Natural killer cell (primary cell): Measurements from ENCODE around the gene DNMT3B. TPM values are rescaled to one million over a fixed set of nuclear protein-coding genes. Genes with fewer than 3 reads are reported as not detected.

Experiments used
- ATAC-seq, 3 donors: fragments of 150-1000 bp in 2 of 3; fragments of 200-7000 bp in 1 of 3; cut with Tn5 transposase; 1 replicate in 1 of 3; 2 replicates in 2 of 3; pipeline ENCODE4 v1.10.0; 2021; ENCODE audit warnings: mild to moderate bottlenecking in 2 of 3, moderate library complexity in 2 of 3
- DNase-seq, 2 donors: peaks; one replicate each; pipeline versions ENCODE4 v3.0.0 to v3.0.0-alpha.2; 2013 to 2021; ENCODE audit warnings: mixed read lengths in 1 of 2
- H3K27ac ChIP-seq: one replicate; pipeline ENCODE4 v1.5.1; 2013; ENCODE audit warnings: mild to moderate bottlenecking, low read length
- H3K27me3 ChIP-seq: one replicate; pipeline ENCODE4 v1.6.1; 2013; ENCODE audit warnings: low read length; ENCODE audit not compliant: control insufficient read depth, insufficient read depth
- H3K36me3 ChIP-seq: one replicate; pipeline ENCODE4 v1.6.1; 2013; ENCODE audit warnings: low read length; ENCODE audit not compliant: control insufficient read depth, insufficient read depth
- H3K4me1 ChIP-seq: one replicate; pipeline ENCODE4 v1.6.1; 2013; ENCODE audit warnings: low read length; ENCODE audit not compliant: control insufficient read depth, insufficient read depth
- H3K4me3 ChIP-seq: one replicate; pipeline ENCODE4 v1.5.1; 2013; ENCODE audit warnings: low read length
- H3K9me3 ChIP-seq: one replicate; pipeline ENCODE4 v1.6.1; 2013; ENCODE audit warnings: low read length; ENCODE audit not compliant: control insufficient read depth, insufficient read depth
- H3K27ac Mint-ChIP-seq, 2 donors: one replicate each; pipeline ENCODE4 v1.8.0; 2022; ENCODE audit warnings: mild to moderate bottlenecking in 2 of 2, mixed read lengths in 2 of 2, moderate library complexity in 1 of 2
- H3K27me3 Mint-ChIP-seq, 2 donors: one replicate each; pipeline ENCODE4 v1.8.0; 2022; ENCODE audit warnings: low read depth in 2 of 2, mixed read lengths in 2 of 2
- H3K36me3 Mint-ChIP-seq: one replicate; pipeline ENCODE4 v1.8.0; 2022; ENCODE audit warnings: mixed read lengths
- H3K4me1 Mint-ChIP-seq, 2 donors: one replicate each; pipeline ENCODE4 v1.8.0; 2022; ENCODE audit warnings: mixed read lengths in 2 of 2
- H3K4me3 Mint-ChIP-seq: one replicate; pipeline ENCODE4 v1.8.0; 2022; ENCODE audit warnings: mild to moderate bottlenecking, moderate library complexity, mixed read lengths
- H3K9me3 Mint-ChIP-seq, 2 donors: one replicate each; pipeline ENCODE4 v1.8.0; 2022; ENCODE audit warnings: mixed read lengths in 2 of 2
- CTCF ChIP-seq: fragments of 200-600 bp; IDR thresholded peaks from one replicate; pipeline ENCODE4 v1.8.0; 2022; ENCODE audit warnings: antibody characterized with exemption
- WGBS: methylation state at CpG from one replicate; pipeline ENCODE4 v1.1.7; 2013; ENCODE audit warnings: missing lambda C conversion rate; ENCODE audit not compliant: insufficient coverage; 5-methylcytosine and 5-hydroxymethylcytosine counted together
- intact Hi-C: fragments of 100-400 bp; cut with micrococcal nuclease; formaldehyde crosslinking; loops from one replicate; pipeline ENCODE4 v1.14.2; 2022
- total RNA-seq, 4 donors: library from RNA; stranded (reverse); fragments of 120-200 nt in 1 of 4; gene quantifications; one replicate each; pipeline versions ENCODE4 v1.2.3 to v1.2.4, GENCODE V29; 2013 to 2022

DNMT3B gene
- total RNA-seq, 3 donors from 2014 or later (not counting 1 experiment from before 2014, with no cell fraction given), result 0.42 to 0.68 (median 0.43) TPM

GRCh38 chr20:32742322-32743236 is 19.6 kb upstream of the DNMT3B start:
- intact Hi-C loops, result loop anchor here (2.0 to 5.0 kb wide), 2 partner anchors 20 to 35 kb away; partner anchors contain the start of gene DNMT3B
- Histone ChIP-seq H3K27ac (peak overlapping the region; percentile 90), H3K9me3 (no peaks in the 10 kb centered on the region), H3K4me1 (peaks cover 35% of the 10 kb centered on the region), H3K27me3 (no peaks in the 10 kb centered on the region), H3K4me3 (peak overlapping the region; percentile 86), H3K36me3 (no peaks in the 10 kb centered on the region)
- Mint-ChIP-seq H3K4me3 (peak overlapping the region; percentile 98), H3K36me3 (no peaks in the 10 kb centered on the region), H3K27me3 (no peaks in the 10 kb centered on the region), H3K4me1 (peaks cover 29 to 43% of the 10 kb centered on the region in 2 donors), H3K9me3 (no peaks in the 10 kb centered on the region), H3K27ac (peak overlapping the region; percentile 94 to 99)
- 3% methylated on average over 24 of the region's 25 CpGs for WGBS
- DNase-seq, result peak in 1 of 2 donors; percentile 46
- ATAC-seq, result peak in 2 of 3 donors; percentile 12 to 14
- no peak for TF ChIP-seq CTCF

GRCh38 chr20:32743237-32744112 is 18.7 kb upstream of the DNMT3B start, which contains the start of gene COMMD7:
Gene COMMD7 (minus strand): TSS chr20:32743467. CDS start chr20:32743391, 76 bp downstream.
- H3K4me3 Mint-ChIP-seq, result peak within 1 kb of the TSS; percentile 98
- peak within 1 kb of the TSS; percentile 94 to 99 for H3K27ac Mint-ChIP-seq

More at GRCh38 chr20:32743237-32744112, 18.7 kb upstream of the DNMT3B start, which contains the start of gene COMMD7:
- TF ChIP-seq CTCF, result no peak
- Histone ChIP-seq H3K4me3 (peak within 1 kb of the TSS; percentile 86), H3K9me3 (no peaks in the 10 kb centered on the region), H3K36me3 (no peaks in the 10 kb centered on the region), H3K27ac (peak within 1 kb of the TSS; percentile 90), H3K4me1 (peaks cover 26% of the 10 kb centered on the region), H3K27me3 (no peaks in the 10 kb centered on the region)
- ATAC-seq (peak; percentile 66 to 86 (median 84)), DNase-seq (peak; percentile 54 to 74)
- Mint-ChIP-seq H3K9me3 (no peaks in the 10 kb centered on the region), H3K4me1 (peaks cover 29 to 37% of the 10 kb centered on the region in 2 donors), H3K27me3 (no peaks in the 10 kb centered on the region), H3K36me3 (no peaks in the 10 kb centered on the region)
- intact Hi-C loops, result loop anchor here (2.0 to 5.0 kb wide), 2 partner anchors 19 to 34 kb away; partner anchors contain the start of gene DNMT3B
- WGBS, result 1% methylated on average over 64 of the region's 64 CpGs
